Activated naive CD8-positive, alpha-beta T cell treated with anti-CD3 and anti-CD28 coated beads for 36 hours (primary cell): ENCODE data around the gene PTPRM. TPM values are rescaled to one million over a fixed set of nuclear protein-coding genes. Genes with fewer than 3 reads are reported as not detected.
"Not testable (repeated sequence)": the region's sequence is repeated elsewhere in the genome, so short reads cannot be mapped to it uniquely, and the experiment has no call there.

Experiments used
- DNase-seq: peaks from one replicate; pipeline ENCODE4 v3.0.0; 2021
- H3K27ac Mint-ChIP-seq: one replicate; pipeline ENCODE4 v1.8.0; 2022; ENCODE audit warnings: mild to moderate bottlenecking, moderate library complexity, mixed read lengths
- H3K27me3 Mint-ChIP-seq: one replicate; pipeline ENCODE4 v1.8.0; 2022; ENCODE audit warnings: mild to moderate bottlenecking, mixed read lengths
- H3K36me3 Mint-ChIP-seq: one replicate; pipeline ENCODE4 v1.8.0; 2021; ENCODE audit warnings: mild to moderate bottlenecking, mixed read lengths
- H3K4me1 Mint-ChIP-seq: one replicate; pipeline ENCODE4 v1.8.0; 2021; ENCODE audit warnings: mixed read lengths
- H3K4me3 Mint-ChIP-seq: one replicate; pipeline ENCODE4 v1.8.0; 2022; ENCODE audit warnings: mild to moderate bottlenecking, moderate library complexity, mixed read lengths
- H3K9me3 Mint-ChIP-seq: one replicate; pipeline ENCODE4 v1.8.0; 2022; ENCODE audit warnings: mixed read lengths
- total RNA-seq, 2 experiments: library from RNA; stranded (reverse); gene quantifications; one replicate each; pipeline ENCODE4 v1.2.3, GENCODE V29; 2021

The PTPRM gene
- total RNA-seq, 2 experiments from 2014 or later: 0.22 to 0.52 TPM

DNA sequence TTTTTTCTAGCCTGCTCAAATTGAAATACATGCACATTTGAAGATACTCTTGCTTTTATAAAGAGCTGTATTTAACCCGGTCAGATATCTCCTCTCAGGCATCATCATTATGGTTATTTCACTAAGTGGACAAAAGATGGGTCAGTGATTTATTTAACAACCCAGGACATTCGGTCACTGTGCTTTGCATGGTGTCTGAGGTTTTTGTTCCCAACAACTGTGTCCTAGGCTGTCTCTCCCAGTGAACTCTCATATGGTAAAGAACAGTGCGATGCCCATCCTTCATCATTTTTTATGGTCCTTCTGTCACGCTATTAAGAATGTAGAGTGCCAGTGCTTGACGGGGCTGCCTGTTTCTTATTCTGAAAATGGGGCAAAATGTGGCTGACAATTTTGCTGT is 372.4 kb downstream of the PTPRM start:
- DNase-seq: no peak
- H3K36me3 Mint-ChIP-seq: no peaks in the 10 kb centered on the region

GRCh38 chr18:7940379-7940778 is 373.3 kb downstream of the PTPRM start:
- no peaks in the 10 kb centered on the region for H3K4me1 Mint-ChIP-seq
- no peak overlapping the region for H3K27ac Mint-ChIP-seq
- no peaks in the 10 kb centered on the region for H3K36me3 Mint-ChIP-seq
- DNase-seq: no peak
- no peak overlapping the region for H3K4me3 Mint-ChIP-seq
- no peaks in the 10 kb centered on the region for H3K27me3 Mint-ChIP-seq
- no peaks in the 10 kb centered on the region for H3K9me3 Mint-ChIP-seq

More for the DNA sequence above, 372.4 kb downstream of the PTPRM start:
- H3K4me1 Mint-ChIP-seq: no peaks in the 10 kb centered on the region
- no peaks in the 10 kb centered on the region for H3K9me3 Mint-ChIP-seq
- H3K4me3 Mint-ChIP-seq: no peak overlapping the region
- H3K27me3 Mint-ChIP-seq: no peaks in the 10 kb centered on the region
- no peak overlapping the region for H3K27ac Mint-ChIP-seq

DNA sequence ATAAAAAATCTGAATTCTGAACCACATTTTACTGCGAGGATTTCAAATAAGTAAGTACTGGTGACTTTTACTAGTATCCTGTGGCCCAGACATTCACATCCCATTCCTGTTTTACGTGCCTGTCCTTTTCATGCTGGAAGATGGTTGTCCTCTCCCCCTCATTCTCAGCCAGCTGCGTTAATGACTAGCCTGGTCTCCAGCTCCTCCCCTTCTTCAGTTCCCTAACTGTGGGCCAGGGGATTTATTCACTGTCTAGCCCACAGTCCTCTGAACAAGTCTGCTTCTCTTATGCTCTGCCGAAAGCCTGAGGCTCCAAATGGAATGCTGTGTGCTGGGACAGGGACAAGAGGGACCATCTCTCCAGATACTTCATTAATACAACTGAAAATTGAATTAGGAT is 373.9 kb downstream of the PTPRM start:
- H3K27ac Mint-ChIP-seq: no peak overlapping the region
- H3K36me3 Mint-ChIP-seq: no peaks in the 10 kb centered on the region
- no peaks in the 10 kb centered on the region for H3K9me3 Mint-ChIP-seq
- H3K27me3 Mint-ChIP-seq: no peaks in the 10 kb centered on the region
- no peak for DNase-seq
- H3K4me3 Mint-ChIP-seq: no peak overlapping the region
- no peaks in the 10 kb centered on the region for H3K4me1 Mint-ChIP-seq

GRCh38 chr18:7941533-7941932 is 374.4 kb downstream of the PTPRM start:
- Mint-ChIP-seq H3K9me3 (no peaks in the 10 kb centered on the region), H3K27me3 (no peaks in the 10 kb centered on the region), H3K4me3 (no peak overlapping the region), H3K36me3 (no peaks in the 10 kb centered on the region), H3K4me1 (no peaks in the 10 kb centered on the region), H3K27ac (no peak overlapping the region)
- DNase-seq: no peak

DNA sequence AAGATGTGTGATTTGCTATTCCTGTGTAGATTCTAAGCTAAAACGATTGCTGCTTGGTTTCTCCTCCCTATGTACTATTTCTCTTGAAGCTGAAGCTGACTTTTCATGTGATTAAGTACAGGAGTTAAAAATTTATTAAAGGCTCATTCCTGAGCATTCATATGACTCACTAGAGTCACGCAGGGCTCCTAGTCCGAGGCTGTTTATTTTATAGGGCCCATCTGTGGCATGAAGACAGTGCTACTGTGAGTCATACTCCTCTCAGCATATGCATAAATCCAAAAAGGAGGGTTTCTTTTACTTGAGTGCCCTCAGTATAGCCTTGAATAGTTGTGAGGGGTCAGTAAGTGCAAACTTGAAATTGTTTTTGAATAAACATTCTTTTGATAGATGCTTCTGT is 378.8 kb downstream of the PTPRM start:
- no peaks in the 10 kb centered on the region for H3K27me3 Mint-ChIP-seq
- no peak overlapping the region for H3K27ac Mint-ChIP-seq
- no peaks in the 10 kb centered on the region for H3K36me3 Mint-ChIP-seq
- H3K9me3 Mint-ChIP-seq: no peaks in the 10 kb centered on the region
- no peak for DNase-seq
- H3K4me1 Mint-ChIP-seq: no peaks in the 10 kb centered on the region
- H3K4me3 Mint-ChIP-seq: no peak overlapping the region

DNA sequence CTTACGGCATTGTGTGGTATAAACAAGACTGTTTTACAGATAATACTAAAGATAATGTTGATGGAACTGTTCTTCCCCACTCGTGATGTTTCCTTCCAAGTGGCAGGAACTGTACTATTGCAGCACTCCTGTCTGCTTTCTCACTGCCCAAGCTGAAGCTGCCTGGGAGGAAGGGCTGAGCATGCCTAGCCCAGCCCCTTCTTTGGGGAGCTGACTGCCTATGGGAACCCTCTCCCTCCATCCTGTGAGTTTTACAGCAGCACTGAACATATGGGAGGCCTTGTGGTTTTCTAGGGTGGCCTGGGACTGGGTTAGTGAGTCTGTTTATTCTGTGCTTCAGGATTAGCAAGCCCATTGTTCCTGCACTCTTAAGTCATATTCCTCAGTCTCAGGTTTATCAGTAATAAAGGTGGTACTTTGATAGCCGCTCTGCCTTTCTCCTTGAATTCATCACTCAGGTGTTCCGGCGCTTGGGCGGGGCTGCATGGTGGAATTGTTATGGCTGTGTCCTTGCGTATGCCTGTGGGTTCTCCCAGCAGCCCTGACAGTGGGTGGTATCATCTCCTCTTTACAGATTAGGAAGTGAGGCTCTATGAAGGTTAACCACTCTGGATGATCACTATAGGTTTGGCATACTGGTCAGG is 379.7 kb downstream of the PTPRM start:
- DNase-seq: no peak
- no peaks in the 10 kb centered on the region for H3K36me3 Mint-ChIP-seq
- no peaks in the 10 kb centered on the region for H3K9me3 Mint-ChIP-seq
- no peaks in the 10 kb centered on the region for H3K4me1 Mint-ChIP-seq
- no peaks in the 10 kb centered on the region for H3K27me3 Mint-ChIP-seq
- no peak overlapping the region for H3K27ac Mint-ChIP-seq
- no peak overlapping the region for H3K4me3 Mint-ChIP-seq

- no peak overlapping the region for H3K27ac Mint-ChIP-seq
- no peaks in the 10 kb centered on the region for H3K27me3 Mint-ChIP-seq
- no peak for DNase-seq
These were observed 383.4 kb downstream of the PTPRM start for GRCh38 chr18:7950380-7951136.

GRCh38 chr18:7953095-7953958 is 386.2 kb downstream of the PTPRM start:
- no peak overlapping the region for H3K27ac Mint-ChIP-seq
- H3K27me3 Mint-ChIP-seq: no peaks in the 10 kb centered on the region
- no peaks in the 10 kb centered on the region for H3K4me1 Mint-ChIP-seq
- no peaks in the 10 kb centered on the region for H3K9me3 Mint-ChIP-seq
- no peak overlapping the region for H3K4me3 Mint-ChIP-seq
- no peaks in the 10 kb centered on the region for H3K36me3 Mint-ChIP-seq
- no peak for DNase-seq

More at GRCh38 chr18:7950380-7951136, 383.4 kb downstream of the PTPRM start:
- Mint-ChIP-seq H3K36me3 (no peaks in the 10 kb centered on the region), H3K9me3 (no peaks in the 10 kb centered on the region), H3K4me1 (no peaks in the 10 kb centered on the region), H3K4me3 (no peak overlapping the region)

DNA sequence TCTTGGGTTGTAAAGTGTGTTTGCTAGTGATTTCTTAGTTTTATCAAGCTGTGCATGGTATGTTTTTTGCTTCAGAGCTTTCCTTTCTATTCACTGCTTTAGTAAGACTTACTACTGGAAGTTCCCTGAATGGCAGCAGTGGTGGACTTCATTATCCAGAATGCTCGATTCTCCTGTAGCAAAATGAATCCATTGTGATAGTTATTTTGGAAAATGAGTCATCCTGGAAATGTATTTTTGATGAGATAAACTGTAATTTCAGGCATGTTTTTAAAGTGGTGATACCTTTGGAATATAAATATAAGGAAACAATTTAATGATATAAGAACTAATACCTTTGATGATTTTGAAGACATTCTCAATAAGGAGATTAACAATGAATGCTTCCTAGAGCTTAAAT is 387.1 kb downstream of the PTPRM start:
- no peak for DNase-seq
- no peaks in the 10 kb centered on the region for H3K36me3 Mint-ChIP-seq
- no peaks in the 10 kb centered on the region for H3K27me3 Mint-ChIP-seq
- H3K9me3 Mint-ChIP-seq: no peaks in the 10 kb centered on the region
- H3K4me1 Mint-ChIP-seq: no peaks in the 10 kb centered on the region
- H3K4me3 Mint-ChIP-seq: no peak overlapping the region
- H3K27ac Mint-ChIP-seq: no peak overlapping the region

DNA sequence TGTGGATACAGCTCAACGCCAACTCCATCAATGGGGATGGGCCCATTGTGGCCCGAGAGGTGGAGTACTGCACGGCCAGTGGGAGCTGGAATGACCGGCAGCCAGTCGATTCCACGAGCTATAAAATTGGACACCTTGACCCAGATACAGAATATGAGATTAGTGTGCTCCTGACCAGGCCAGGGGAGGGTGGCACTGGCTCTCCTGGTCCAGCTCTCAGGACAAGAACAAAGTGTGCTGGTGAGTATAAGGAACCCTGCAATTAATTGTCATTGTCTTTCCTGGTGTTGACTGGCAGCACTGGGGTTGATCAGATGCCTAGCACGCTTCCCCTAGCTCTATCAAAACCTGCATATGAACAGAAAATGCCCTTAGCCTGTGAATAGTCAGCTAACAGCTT is 388.1 kb downstream of the PTPRM start:
- DNase-seq: no peak
- Mint-ChIP-seq H3K4me3 (no peak overlapping the region), H3K27me3 (no peaks in the 10 kb centered on the region), H3K4me1 (no peaks in the 10 kb centered on the region), H3K36me3 (no peaks in the 10 kb centered on the region), H3K9me3 (no peaks in the 10 kb centered on the region), H3K27ac (no peak overlapping the region)

GRCh38 chr18:7957297-7957696 is 390.2 kb downstream of the PTPRM start:
- Mint-ChIP-seq H3K27ac (no peak overlapping the region), H3K36me3 (no peaks in the 10 kb centered on the region), H3K4me1 (no peaks in the 10 kb centered on the region), H3K4me3 (no peak overlapping the region), H3K27me3 (no peaks in the 10 kb centered on the region), H3K9me3 (no peaks in the 10 kb centered on the region)
- DNase-seq: no peak

DNA sequence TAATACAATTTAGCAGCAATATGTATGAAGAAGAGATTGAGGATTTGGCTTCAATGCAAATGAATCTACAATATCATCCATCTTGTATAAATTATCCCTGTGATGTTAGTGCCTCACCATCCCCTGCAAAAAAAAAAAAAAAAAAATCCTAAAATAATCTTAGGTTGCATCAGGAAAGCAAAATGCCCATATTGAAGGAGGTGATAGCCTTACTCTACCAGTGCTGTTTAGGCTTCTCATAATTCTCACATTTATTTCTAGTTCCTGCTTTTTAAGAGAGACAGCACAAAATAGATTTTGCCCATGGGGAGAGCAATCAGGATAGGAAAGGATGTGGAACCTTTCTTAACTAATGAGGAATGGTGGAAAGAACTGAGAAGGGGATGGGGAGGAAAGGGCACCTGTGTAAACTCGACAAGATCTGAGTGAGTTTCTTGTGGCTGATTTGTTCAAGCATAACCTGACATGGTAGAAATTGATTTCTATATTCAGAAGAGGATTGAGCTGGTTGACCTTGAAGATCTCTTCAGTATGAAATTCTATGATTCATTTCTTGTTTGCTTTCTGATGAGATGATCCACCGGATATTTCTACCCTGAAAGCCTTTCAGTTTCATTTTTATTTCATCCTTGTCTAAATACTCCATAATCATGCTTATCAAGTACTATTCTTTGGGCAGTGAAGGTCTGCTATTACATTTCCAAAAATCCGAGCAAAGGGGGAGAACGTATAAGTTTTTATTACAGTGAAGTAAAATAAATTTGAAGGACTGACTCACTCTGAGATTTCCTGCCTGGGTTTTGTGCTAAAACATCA is 391.2 kb downstream of the PTPRM start:
- Mint-ChIP-seq H3K27ac (no peak overlapping the region), H3K4me1 (no peaks in the 10 kb centered on the region), H3K36me3 (no peaks in the 10 kb centered on the region), H3K9me3 (no peaks in the 10 kb centered on the region), H3K4me3 (no peak overlapping the region), H3K27me3 (no peaks in the 10 kb centered on the region)
- no peak for DNase-seq

DNA sequence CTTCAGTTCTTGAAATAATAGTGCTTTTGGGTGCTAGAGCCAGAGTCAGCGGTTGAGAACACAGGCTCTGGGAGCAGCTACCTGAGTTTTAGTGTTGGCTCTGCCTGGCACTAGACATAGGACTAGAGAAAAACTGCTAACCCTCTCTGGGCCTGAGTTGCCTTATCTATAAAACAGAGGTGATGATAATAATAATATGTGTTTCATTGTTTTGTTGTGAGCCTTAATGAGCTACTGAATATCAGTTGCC is 391.7 kb downstream of the PTPRM start:
- DNase-seq: no peak
- H3K27me3 Mint-ChIP-seq: no peaks in the 10 kb centered on the region
- no peak overlapping the region for H3K4me3 Mint-ChIP-seq
- no peak overlapping the region for H3K27ac Mint-ChIP-seq
- H3K9me3 Mint-ChIP-seq: no peaks in the 10 kb centered on the region
- H3K36me3 Mint-ChIP-seq: no peaks in the 10 kb centered on the region
- H3K4me1 Mint-ChIP-seq: no peaks in the 10 kb centered on the region

- H3K4me3 Mint-ChIP-seq, H3K9me3 Mint-ChIP-seq, DNase-seq, H3K4me1 Mint-ChIP-seq, H3K27ac Mint-ChIP-seq, H3K27me3 Mint-ChIP-seq, H3K36me3 Mint-ChIP-seq: not testable (repeated sequence)
These were observed 399.6 kb downstream of the PTPRM start for GRCh38 chr18:7966682-7967081.
